ENCODE data around the gene COMMD7. TPM values are rescaled to one million over a fixed set of nuclear protein-coding genes. Genes with fewer than 3 reads are reported as not detected.

Gene COMMD7
- total RNA-seq, 1 experiment from 2014 or later: 85.5 TPM

Other genes starting within 250 kb of the COMMD7 start
- 17.8 and 34.3 TPM in 2 replicates for gene NOL4L, start 158.1 kb downstream of the COMMD7 start, total RNA-seq (2014; rRNA removed; shearing (Covaris generic))
- gene C20orf203, start 69.5 kb downstream of the COMMD7 start, total RNA-seq (2014; rRNA removed; shearing (Covaris generic)): not detected in 2 replicates
- 4.5 and 6.2 TPM in 2 replicates for gene DNMT3B, start 18.9 kb upstream of the COMMD7 start, total RNA-seq (2014; rRNA removed; shearing (Covaris generic))
- 227 and 239 TPM in 2 replicates for gene MAPRE1, start 76.5 kb upstream of the COMMD7 start, total RNA-seq (2014; rRNA removed; shearing (Covaris generic))
- gene EFCAB8, start 115.5 kb upstream of the COMMD7 start, total RNA-seq (2014; rRNA removed; shearing (Covaris generic)): not detected in 2 replicates

Measured in A172 (cell line).